Limb (tissue), 2 donors: ENCODE results near the gene NIPAL1.
"Not testable (repeated sequence)": the region's sequence is repeated elsewhere in the genome, so short reads cannot be mapped to it uniquely, and the experiment has no call there.

Source experiments
- DNase-seq, 2 donors: peaks; one replicate each; pipeline ENCODE4 v3.0.0-alpha.2; 2016; ENCODE audit errors: extremely low spot score in 2 of 2

NIPAL1 gene

GRCh38 chr4:48016141-48017107 is at the start of gene NIPAL1, which contains the start of gene CNGA1:
NIPAL1 (plus strand) TSS chr4:48016772; CDS start chr4:48016840, 68 bp downstream.
CNGA1 (minus strand) TSS chr4:48016681; CDS start chr4:47952689, 63,992 bp downstream.
- DNase-seq, result peak; percentile 57 to 85

DNA sequence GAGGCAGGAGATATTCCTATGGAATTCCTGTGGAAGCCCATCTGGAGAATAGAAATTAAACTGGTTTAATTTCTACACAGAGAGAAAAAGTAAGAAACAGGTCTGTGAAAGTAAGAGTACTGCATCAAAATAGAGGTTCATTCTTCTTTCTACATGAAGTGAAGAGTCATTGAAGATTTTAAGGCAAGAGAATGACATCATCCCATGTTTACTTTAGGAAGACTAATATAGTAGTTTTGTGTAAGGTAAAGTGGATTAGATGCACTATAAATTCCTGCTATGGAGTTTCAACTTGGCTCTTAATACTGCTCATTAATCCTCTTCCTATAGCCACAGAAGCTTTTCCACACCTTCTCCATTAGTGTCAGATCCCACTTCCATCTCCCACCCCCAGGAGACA is 47.7 kb upstream of the NIPAL1 start:
- no peak for DNase-seq

DNA sequence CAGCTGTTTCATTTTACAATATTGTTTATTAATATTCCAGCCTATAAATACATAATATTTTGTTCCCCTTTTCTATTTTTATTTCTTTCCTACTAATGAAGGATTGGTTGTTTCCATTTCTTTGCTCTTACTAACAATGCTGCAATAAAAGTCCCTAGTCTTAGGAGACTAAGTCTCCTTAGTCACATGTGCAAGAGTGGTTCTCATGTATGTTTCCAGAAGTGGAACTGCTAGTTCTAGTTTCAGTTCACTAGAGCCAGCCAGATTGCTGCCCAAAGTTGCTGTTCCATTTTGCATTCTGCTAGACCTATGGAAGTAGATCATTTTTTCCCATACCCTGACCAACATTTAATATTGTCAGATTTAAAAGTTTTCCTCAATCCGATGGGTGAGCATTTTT is 44.4 kb upstream of the NIPAL1 start:
- DNase-seq, result no peak

GRCh38 chr4:47972721-47973120 is 43.9 kb upstream of the NIPAL1 start:
- DNase-seq, result no peak

GRCh38 chr4:47974566-47974965 is 42.0 kb upstream of the NIPAL1 start:
- no peak for DNase-seq

- no peak for DNase-seq
Observed at GRCh38 chr4:47990145-47990544, 26.4 kb upstream of the NIPAL1 start.

DNA sequence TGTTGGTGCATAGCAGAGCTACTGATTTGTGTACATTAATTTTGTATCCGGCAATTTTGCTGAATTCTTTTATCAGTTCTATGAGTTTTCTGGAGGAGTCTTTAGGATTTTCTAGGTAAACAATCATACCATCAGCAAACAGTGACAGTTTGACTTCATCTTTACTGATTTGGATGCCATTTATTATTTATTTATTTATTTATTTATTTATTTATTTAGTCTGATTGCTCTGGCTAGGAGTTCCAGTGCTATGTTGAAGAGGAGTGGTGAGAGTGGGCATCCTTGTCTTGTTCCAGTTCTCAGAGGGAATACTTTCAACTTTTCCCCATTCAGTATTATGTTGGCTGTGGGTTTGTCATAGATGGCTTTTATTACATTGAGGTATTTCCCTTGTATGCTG is 24.1 kb upstream of the NIPAL1 start:
- not testable (repeated sequence) for DNase-seq

DNA sequence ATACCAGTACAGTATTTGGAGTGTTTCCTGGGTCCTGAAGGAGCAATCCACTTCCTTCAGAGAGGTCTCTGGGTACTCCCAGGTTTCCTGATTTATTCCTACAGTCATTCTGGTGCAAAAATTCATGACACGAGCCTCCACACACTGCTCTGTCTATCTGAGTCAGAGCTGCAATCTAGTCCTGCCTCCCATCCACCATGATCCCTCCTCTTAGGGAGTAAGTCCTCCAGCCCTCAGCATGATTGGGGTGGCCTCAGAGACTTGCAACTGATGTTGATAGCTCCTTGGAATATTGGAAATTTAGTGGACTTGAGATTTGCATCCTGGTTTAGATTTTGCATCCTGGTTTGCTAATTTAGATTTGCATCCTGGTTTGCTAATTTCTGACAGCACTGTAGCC is 20.6 kb upstream of the NIPAL1 start:
- no peak for DNase-seq

DNA sequence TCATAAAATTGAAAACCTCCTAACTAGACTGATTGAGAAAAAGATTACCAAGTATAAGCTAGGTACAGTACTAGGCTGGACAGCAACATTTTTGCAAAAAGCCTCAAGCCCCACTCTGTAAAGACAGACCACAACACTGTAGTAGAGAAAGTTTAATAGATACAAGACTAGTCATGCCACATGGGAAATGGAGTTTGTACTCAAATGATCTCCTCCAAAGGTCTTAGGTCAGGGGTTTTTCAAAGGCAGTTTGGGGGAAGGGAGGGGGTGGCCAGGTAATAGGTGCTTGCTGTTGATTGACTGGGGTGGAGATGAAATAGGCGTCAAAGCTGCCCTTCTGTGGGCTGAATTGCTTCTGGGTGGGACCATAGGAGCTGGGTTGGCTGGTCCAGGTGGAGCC is 14.3 kb upstream of the NIPAL1 start:
- no peak for DNase-seq

DNA sequence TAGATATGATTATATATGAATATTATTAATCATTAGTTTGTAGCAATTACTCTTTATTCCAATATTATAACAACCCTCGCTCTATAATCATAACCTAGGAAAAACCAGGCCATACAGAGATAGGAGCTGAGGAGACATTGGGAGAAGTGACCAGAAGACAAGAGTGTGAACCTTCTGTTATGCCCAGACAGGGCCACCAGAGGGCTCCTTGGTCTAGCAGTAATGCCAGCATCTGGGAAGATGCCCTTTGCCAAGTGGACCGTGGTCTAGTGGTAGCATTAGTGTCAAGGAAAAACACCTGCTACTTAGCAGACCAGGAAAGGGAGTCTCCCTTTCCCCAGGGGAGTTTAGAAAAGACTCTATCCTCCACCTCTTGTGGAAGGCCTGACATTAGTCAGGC is 13.0 kb upstream of the NIPAL1 start:
- DNase-seq, result not testable (repeated sequence)

GRCh38 chr4:48005781-48006180 is 10.8 kb upstream of the NIPAL1 start:
- DNase-seq, result no peak

GRCh38 chr4:48008021-48008596 is 8.5 kb upstream of the NIPAL1 start:
- DNase-seq, result no peak

DNA sequence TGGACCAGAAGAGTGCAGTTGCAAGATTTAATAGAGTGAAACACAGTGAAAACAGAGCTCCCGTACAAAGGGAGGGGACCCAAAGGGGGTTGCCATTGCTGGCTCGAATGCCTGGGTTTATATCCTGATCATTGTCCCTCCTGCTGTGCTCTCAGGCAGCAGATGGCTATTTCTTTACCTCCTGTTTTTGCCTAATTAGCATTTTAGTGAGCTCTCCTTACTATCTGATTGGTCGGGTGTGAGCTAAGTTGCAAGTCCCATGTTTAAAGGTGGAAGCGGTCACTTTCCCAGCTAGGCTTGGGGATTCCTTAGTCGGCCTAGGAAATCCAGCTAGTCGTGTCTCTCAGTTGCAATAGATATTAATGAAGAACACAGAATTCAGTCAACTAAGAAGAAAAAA is 5.7 kb upstream of the NIPAL1 start:
- not testable (repeated sequence) for DNase-seq

DNA sequence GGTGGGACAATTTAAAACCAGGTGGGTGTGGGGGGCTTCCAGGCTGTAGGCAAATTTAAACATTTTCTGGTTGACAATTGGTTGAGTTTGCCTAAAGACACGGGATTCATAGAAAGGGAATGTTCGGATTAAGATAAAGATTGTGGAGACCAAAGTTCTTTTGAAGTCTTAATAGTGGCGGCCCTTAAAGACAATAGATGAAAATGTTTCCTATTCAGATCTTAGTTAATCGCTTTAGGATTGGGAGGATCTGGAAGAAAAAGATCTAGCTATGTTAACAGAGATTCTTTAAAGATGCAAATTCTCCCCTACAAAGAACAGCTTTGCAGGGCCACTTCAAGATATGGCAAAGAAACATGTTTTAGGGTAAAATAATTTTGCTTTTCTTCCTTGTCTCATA is 4.8 kb upstream of the NIPAL1 start:
- no peak for DNase-seq

DNA sequence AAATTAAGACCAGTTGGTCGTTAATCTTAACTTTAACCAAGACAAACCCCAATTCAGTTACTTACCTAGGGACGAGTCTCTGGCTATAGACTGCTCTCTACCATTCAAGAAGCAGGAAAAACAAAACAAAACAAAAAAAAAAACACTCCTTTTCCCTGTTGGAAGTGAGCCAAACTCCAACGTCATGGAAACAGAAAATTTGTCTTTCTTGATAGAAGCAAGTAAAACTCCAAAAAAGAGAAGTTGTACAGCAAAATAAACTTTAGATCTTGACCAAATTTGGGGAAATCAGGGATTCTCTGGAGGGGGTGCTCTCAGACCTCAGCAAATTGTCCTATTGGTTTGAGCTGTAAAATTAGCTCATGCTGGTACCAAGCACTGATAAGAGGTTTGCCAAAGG is 3.7 kb upstream of the NIPAL1 start:
- no peak for DNase-seq

DNA sequence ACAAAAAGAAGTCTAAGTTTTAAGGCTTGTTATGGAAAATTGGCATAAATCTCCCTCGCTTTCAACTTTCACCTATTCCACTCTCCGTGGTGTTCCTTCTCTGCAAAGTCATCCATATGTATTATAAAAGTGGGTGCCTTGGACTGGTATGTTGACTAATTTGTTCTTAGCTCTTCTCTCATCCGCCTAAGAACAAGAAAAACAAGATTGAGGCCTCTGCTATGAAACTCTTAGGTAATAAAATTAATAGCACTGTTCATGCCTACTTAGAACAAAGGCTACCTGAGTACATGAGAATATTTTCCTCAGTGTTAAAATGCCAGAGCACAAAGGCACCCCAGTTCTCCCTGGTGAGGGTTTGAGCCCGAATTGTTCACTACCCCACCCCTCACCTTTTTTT is 1.4 kb upstream of the NIPAL1 start:
- no peak for DNase-seq

DNA sequence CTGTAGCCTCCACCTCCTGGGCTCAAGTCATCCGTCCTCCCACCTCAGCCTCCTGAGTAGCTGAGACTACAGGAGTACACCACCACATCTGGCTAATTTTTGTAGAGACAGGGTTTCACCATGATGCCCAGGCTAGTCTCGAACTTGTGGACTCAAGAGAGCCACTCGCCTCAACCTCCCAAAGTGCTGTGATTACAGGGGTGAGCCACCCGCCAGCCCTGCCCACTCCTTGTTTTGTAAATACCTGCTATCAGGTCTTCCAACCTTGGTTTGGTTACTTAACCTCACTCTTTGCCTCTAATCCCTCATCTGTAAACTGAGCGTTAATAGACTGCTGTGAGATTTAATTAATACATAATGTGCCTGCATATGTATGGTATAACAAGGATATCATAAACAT is 894 bp upstream of the NIPAL1 start:
- DNase-seq, result no peak

DNA sequence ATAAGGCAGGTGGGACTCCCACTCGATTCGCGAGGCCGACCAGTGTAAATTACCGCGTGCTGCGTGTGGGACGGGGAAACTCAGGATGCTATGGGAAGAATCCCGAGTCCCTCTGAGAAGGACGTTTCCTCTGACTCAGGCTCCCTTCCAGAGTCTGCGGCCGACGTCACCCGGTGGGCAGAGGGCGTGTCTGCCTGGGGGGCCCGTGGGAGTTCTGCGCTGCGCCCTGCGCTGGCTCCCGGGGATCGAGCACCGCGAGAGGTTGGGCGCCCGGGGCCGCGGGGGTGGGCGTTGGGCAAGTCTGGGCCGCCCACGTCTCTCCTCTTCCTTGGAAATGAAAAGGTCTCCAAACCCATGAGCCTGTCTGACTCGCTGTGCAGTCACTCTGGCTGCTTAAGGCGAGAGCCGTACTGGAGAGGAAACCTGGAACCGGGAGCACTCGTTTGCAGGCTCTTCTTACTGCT is 568 bp downstream of the NIPAL1 start:
- DNase-seq, result peak in 1 of 2 donors; percentile 74

DNA sequence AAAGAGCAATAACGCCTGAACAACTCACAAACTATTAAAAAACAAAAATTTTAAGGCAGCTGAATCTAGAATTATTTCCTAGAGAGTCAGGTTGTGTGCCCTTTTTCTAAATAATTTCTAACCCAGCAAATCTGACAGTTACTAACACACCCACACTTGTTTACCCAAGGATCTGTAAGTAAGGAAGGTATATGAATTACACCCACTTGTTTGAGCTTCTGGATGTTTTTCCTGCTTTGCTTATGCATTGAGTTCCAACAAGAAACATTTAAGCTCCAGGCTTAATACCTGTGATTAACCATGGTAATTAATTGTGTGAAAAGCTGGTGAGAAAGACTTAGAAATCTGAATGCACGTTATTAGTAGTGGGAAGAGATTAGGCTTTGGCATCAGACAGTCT is 1.5 kb downstream of the NIPAL1 start:
- no peak for DNase-seq

DNA sequence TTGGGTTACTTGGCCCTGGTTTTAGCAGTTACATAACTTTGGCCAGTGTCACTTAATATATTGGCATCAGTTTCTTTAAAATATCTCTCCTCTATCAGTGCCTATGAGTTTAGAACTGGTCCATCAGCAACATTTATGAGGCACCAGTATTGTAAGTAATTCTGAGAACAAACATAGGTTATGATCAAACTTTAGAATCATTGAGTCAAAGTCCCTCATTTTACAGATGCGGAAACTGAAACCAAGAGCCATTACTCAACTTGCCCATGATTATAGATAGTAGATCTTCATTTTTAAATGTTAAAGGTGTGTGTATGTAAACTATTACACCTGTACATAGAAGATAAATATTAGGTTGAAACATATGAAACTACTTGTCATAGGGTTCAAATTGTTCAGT is 4.5 kb downstream of the NIPAL1 start:
- DNase-seq, result no peak

- DNase-seq, result no peak
Observed at GRCh38 chr4:48022192-48022799, 5.7 kb downstream of the NIPAL1 start.

GRCh38 chr4:48024522-48024921 is 8.0 kb downstream of the NIPAL1 start:
- DNase-seq, result peak in 1 of 2 donors; percentile 7
